AG20443 (cell line): ENCODE data around the gene BCAT1.
A peak's percentile ranks its signal among the peaks of the same experiment; 100 is the strongest.
"Not testable (repeated sequence)": the region's sequence is repeated elsewhere in the genome, so short reads cannot be mapped to it uniquely, and the experiment has no call there.

Experiments used
- DNase-seq: peaks from one replicate; pipeline ENCODE4 v3.0.0; 2012; ENCODE audit warnings: low spot score, mixed read lengths

BCAT1 gene

DNA sequence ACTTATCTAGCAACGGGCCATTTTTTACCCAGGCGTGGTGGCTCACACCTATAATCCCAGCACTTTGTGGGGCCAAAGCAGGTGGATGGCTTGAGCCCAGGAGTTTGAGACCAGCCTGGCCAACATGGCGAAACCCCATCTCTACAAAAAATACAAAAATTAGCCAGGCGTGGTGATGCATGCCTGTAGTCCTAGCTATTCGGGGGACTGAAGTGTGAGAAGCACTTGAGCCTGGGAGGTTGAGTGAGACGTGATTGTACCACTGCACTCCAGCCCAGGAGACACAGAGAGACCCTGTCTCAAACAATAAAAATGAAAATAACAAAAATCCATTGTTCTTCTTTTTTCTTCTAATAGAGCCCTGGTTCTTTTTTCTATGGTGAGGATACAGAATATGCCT lies 7.5 kb upstream of the BCAT1 start:
- DNase-seq: not testable (repeated sequence)

GRCh38 chr12:24955853-24956252 lies 7.0 kb upstream of the BCAT1 start:
- no peak for DNase-seq

GRCh38 chr12:24955389-24955788 lies 6.5 kb upstream of the BCAT1 start:
- DNase-seq: no peak

DNA sequence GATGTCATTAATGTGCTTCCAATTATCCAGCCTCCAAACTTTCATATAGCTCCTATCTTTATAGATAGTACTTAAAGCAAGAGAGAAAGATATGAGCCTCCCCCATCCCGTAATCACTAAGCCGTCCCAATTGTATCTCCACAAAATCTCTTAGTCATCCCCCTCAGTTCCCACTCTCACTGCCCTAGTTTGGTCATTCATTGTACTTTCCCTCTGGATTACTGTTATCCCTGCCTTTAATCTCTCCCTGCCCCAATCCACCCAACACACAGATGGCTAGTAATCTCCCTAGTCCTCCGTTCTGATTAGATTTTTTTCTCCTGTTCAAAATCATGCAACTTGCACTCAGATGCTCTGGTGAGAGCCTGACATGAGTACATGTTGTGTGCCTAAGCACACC lies 5.4 kb upstream of the BCAT1 start:
- DNase-seq: no peak

DNA sequence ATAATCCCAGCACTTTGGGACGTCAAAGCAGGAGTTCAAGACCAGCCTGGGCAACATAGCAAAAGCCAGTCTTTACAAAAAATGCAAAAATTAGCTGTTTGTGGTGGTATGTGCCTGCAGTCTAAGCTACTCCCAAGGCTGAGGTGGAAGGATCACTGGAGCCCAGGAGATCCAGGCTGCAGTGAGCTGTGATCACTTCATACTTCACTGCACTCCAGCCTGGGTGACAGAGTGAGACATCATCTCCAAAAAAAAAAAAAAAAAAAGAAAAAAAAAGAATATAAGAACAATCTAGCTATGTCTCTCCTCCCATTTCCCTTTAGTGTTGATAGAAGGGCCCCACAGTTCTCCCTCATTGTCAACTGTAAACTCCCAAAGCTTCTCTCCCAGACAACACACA lies 3.5 kb upstream of the BCAT1 start:
- no peak for DNase-seq

- no peak for DNase-seq
Measured at GRCh38 chr12:24950231-24950834, 1.4 kb upstream of the BCAT1 start.

DNA sequence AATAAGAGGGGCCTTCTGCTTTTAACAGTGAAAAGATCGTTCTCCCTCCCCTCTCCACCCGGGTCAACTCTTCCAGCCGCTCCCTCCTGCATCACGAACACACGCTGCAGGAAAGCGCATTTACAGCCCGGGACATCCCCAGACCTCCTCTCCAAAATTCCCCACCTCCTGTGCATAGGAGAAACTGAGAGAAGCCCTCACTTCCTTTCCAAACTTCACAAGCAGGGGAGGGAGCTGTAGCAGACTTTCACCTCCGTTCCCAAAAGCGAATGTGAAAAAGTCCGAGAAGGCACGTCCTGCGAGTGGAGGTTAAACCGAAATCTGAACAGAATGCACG lies 513 bp downstream of the BCAT1 start:
- DNase-seq: peak; percentile 41

DNA sequence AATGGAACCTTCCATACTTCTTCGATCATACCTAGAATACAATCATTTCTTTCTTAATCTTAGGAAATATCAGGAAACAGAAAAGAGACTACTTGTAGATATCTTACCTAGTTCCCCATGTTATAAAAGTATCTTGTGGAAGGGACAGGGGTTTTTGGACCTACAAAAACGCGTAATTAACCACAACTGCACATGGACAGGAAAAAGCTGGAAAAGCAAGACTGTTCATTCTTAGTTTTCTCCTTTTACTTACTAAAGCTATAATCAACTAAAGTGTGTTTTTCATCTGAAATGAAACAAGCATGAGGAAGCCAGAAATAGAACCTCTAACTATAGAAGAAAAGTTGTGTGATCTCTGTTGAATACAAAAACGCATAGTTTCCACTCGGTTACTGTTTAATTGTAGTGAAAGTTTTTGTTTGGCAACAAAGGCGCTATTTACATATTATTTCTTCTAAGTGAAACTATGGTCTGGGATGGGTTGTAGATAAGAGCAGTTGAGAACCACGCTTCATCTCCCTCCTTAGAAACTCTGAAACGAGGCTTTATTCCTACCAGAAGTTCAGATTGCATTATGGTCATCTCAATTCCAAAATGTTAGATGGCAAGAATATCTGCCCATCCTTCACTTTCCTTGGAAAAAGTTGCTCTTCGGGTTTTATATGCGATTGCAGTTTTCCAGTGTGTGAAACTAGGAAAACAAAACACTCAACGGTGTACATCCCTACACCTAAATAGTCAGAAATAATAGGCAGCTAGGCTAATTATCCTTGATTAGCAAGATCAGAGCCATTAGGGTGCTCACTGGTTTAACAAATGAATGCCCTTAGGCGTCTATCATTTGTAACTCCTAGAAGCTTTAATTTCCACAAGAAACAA lies 1.1 kb downstream of the BCAT1 start:
- no peak for DNase-seq

DNA sequence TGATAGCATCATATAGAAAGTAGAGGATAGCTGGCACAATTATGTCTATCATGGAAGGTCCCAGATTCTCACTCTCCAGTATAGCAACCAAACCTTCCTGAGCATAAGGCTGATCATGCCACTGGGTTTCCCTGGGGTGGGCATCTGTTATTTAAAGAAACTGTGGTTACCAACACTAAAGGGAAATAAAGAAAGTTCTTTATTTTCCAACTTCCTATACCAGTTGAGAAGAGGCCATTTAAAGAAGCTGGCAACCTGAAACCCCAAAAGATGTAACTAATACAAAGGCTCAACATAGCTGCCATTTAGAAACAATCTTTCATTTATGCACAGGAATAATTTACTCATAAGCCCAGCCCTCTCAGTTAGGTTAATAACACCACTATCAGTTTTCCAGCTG lies 3.1 kb downstream of the BCAT1 start:
- DNase-seq: no peak

GRCh38 chr12:24945039-24945438 lies 3.9 kb downstream of the BCAT1 start:
- DNase-seq: no peak

GRCh38 chr12:24944601-24944975 lies 4.3 kb downstream of the BCAT1 start:
- DNase-seq: no peak

- no peak for DNase-seq
Measured at GRCh38 chr12:24943947-24944600, 4.8 kb downstream of the BCAT1 start.

DNA sequence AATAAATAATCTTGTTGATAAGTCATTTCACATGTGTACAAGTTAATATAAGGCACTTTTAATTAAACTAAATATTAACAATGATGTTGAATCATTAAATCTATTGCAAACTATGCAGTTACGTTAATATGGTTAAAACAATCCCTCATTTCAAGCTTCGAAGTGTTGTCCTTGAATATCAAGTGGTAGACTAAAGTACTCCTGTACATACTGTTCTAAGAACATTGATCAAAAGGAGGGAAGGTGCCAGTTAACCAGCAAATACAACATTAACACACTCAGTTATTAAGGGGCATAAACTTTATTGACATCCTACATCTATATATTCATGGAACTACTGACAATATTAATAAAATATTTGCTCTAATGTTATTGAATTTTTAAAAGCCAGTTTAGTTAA lies 8.7 kb downstream of the BCAT1 start:
- DNase-seq: no peak

GRCh38 chr12:24939551-24939950 lies 9.3 kb downstream of the BCAT1 start:
- not testable (repeated sequence) for DNase-seq

- DNase-seq: no peak
Measured at GRCh38 chr12:24938341-24938740, 10.6 kb downstream of the BCAT1 start.

GRCh38 chr12:24937553-24938244 lies 11.2 kb downstream of the BCAT1 start:
- no peak for DNase-seq

- DNase-seq: no peak
Measured at GRCh38 chr12:24933694-24934407, 15.1 kb downstream of the BCAT1 start.

DNA sequence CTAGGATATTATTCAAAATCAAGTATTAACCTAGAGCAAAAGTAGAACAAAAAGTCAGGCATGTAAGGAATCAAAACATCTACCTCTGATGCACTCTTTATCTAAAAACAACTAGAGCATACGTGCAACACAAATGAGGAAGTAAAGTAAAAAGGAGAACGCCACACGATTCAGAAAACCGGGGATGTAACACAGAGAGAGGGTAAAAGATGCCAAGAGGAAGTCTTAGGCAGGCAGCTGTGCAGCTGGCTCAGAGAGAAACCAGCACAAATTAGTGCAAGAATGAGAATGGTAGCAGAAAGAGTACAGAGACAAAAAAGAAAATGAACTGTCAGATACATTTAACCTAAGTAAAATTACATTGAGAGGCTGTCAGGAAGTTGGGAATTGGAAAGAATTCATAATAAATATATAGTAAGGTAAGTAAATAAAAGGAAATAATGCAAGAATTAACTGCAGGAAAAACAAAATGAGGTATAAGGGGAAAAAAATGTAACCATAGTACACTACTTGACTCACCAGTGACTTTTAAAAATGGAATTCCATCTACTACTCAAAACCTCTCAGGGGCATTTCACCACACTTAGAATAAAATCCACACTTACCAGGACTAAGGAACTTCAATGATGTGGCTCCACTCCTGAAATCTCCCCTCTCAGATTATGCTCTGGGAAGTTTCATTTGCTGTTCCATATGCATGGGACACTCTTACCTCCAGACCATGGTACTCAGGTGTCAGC lies 17.1 kb downstream of the BCAT1 start:
- DNase-seq: no peak

DNA sequence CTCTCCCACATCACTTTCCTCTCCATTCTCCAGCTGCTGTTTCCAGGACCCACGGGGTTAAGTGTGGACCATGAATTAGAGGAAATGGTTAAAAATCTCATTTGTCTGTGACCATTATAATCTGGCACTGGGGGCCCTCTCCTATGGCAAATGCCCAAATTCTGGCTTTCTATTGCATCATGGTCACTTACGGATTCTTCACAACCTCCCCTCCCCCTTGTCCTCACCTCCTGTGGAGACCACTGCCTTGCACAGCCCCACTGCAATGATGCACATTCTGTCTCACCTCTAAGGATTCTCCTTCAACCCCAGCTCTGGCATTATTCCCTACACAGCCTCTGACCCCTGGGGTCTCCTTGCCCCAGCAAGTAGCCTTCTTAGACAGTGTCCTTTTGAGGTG lies 18.9 kb downstream of the BCAT1 start:
- no peak for DNase-seq

DNA sequence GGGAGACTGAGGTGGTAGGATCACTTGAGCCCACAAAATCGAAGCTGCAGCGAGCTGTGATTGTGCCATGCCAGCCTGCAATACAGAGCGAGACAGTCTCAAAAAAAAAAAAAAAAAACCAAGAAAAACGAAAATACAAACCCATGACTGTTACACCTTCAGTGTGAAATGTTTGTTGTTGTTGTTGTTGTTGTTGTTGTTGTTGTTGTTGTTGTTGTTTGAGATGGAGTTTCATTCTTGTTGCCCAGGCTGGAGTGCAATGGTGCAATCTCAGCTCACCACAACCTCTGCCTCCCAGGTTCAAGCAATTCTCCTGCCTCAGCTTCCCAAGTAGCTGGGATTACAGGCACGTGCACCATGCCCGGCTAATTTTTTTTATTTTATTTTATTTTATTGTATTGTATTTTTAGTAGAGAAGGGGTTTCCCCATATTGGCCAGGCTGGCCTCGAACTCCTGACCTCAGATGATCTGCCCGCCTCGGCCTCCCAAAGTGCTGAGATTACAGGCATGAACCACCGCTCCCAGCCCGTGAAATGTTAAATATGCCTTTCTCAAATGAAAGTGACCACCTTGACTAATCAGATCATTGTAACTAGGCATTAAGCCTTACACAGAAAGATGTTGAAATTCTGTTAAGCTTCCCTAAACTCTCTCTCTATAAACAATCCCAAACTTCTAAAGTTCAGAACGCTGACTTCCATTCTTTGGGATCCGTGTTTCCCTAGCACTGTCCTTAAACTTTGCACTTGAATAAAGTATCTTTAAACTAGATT lies 20.2 kb downstream of the BCAT1 start:
- DNase-seq: not testable (repeated sequence)

DNA sequence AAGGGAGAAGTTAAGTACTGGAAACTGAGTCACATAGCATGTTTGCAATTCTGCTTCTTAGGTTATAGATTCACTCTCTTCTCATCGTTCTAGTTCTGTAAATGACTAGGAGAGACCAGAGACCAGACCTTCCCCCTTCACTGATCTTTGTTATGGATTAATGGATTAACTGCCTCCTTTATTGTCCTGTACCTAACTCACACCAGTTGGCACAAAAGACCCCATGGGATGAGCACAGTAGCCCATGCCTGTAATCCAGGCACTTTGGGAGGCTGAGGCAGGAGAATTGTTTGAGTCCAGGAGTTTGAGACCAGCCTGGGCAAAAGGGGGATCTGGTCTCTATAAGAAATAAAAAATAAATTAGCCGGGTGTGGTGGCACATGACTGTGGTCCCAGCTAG lies 20.8 kb downstream of the BCAT1 start:
- DNase-seq: no peak
